GM21423 (cell line): ENCODE results near the gene KCND1.
A peak's percentile ranks its signal among the peaks of the same experiment; 100 is the strongest.

Experiments used
- ATAC-seq: cut with Tn5 transposase; IDR thresholded peaks from one replicate; pipeline ENCODE4 v1.9.1; 2021; ENCODE audit warnings: mild to moderate bottlenecking, moderate library complexity; ENCODE audit not compliant: unreplicated experiment

The KCND1 gene

GRCh38 chrX:48975041-48975440, 3.4 kb upstream of the KCND1 start:
- no peak for ATAC-seq

GRCh38 chrX:48974574-48974973, 2.9 kb upstream of the KCND1 start:
- ATAC-seq, result no peak

- ATAC-seq, result no peak
Measured at GRCh38 chrX:48974033-48974432, 2.4 kb upstream of the KCND1 start.

- no peak for ATAC-seq
Measured at GRCh38 chrX:48972220-48973164, 848 bp upstream of the KCND1 start.

GRCh38 chrX:48969471-48969870, 2.2 kb downstream of the KCND1 start:
- ATAC-seq, result no peak

- ATAC-seq, result no peak
Measured at GRCh38 chrX:48968377-48968776, 3.3 kb downstream of the KCND1 start.

GRCh38 chrX:48966796-48967579, 4.7 kb downstream of the KCND1 start:
- no peak for ATAC-seq

- ATAC-seq, result no peak
Measured at GRCh38 chrX:48965959-48966358, 5.7 kb downstream of the KCND1 start.

GRCh38 chrX:48961585-48962091, 10.0 kb downstream of the KCND1 start:
- no peak for ATAC-seq

- ATAC-seq, result no peak
Measured at GRCh38 chrX:48960291-48960690, 11.4 kb downstream of the KCND1 start.

GRCh38 chrX:48958635-48959094, 13.0 kb downstream of the KCND1 start:
- no peak for ATAC-seq

GRCh38 chrX:48957827-48958634, 13.6 kb downstream of the KCND1 start:
- ATAC-seq, result peak; percentile 81

GRCh38 chrX:48957477-48957826, 14.2 kb downstream of the KCND1 start, which contains the start of gene OTUD5:
TSS of gene OTUD5 (minus strand) at chrX:48957607. CDS start at chrX:48957570, 37 bp downstream.
- ATAC-seq, result peak; percentile 29

GRCh38 chrX:48956728-48957414, 14.8 kb downstream of the KCND1 start:
- no peak for ATAC-seq

GRCh38 chrX:48948589-48948988, 23.1 kb downstream of the KCND1 start:
- no peak for ATAC-seq

- ATAC-seq, result no peak
Measured at GRCh38 chrX:48945517-48946348, 25.9 kb downstream of the KCND1 start.

- ATAC-seq, result no peak
Measured at GRCh38 chrX:48942895-48943294, 28.7 kb downstream of the KCND1 start.

GRCh38 chrX:48940404-48940955, 31.2 kb downstream of the KCND1 start:
- ATAC-seq, result no peak
